GM18505 (cell line): ENCODE data around the gene DUS2.
"Not testable (repeated sequence)": the region's sequence is repeated elsewhere in the genome, so short reads cannot be mapped to it uniquely, and the experiment has no call there.

Source experiments
- ATAC-seq: cut with Tn5 transposase; IDR thresholded peaks from one replicate; pipeline ENCODE4 v1.9.1; 2021; ENCODE audit not compliant: unreplicated experiment
- POLR2A ChIP-seq: IDR thresholded peaks from 4 replicates; pipeline ENCODE4 v1.6.1; 2011; ENCODE audit warnings: borderline replicate concordance; ENCODE audit not compliant: insufficient read depth, insufficient read length; ENCODE audit errors: extremely low read depth

The DUS2 gene

DNA sequence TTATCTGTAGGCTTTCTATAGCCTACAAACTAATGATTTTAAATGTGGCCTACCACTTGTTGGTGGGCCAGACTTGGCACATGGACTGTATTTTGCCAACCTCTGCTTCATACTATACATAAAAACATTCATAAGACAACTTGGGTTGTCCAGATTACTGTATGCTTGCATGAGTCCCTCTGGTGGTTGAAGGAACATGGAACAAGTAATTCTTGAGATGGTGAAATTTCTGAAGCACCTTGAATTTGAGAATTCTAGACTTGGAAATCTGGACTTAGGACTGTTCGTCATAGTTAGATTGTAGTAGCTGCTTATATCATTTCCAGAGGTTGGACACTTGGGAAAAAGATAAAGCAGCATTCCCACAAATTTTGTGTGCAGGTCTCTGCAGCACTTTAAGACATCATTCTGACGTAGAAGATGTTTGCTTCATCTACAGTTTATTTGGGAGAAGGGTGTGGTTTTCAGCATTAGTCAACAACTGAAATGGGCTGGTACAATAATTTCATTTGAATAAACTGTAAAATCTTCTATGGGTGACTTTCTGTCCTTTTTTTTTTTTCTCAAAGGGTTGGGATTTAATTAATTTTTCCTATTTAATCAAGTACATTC is 93.3 kb downstream of the DUS2 start:
- ATAC-seq = no peak
- TF ChIP-seq POLR2A = no peak

DNA sequence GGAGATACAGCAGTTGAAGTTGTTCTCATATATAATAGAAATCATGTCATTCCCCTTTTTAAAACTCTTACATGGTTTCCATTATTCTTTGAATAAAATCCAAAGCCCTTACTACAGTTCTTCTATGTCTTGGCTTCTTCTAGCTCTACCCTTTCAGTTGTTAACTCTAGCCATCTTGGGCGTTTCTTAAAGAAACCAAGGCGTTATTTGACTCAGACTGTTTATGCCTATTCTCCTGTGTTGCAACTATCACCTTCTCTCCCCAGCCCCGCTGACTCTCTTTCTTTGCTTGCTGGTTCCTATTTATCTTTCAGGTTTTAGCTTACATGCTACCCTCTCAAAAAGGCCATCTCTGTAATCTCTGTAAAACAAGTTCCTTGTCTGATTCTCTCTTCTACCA is 94.8 kb downstream of the DUS2 start:
- no peak for TF ChIP-seq POLR2A
- ATAC-seq = no peak

DNA sequence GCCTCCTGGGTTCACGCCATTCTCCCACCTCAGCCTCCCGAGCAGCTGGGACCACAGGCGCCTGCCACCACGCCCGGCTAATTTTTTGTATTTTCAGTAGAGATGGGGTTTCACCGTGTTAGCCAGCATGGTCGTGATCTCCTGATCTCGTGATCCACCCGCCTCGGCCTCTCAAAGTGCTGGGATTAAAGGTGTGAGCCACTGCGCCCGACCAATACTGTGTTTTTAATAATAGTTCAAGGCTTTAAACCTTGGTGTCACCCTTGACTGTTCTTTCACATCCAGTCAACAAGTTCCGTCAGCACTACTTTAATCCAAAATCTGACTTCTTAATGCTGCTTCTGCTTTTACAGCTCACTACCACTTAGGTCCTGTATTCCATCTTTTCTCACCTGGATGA is 95.9 kb downstream of the DUS2 start:
- ATAC-seq = not testable (repeated sequence)

DNA sequence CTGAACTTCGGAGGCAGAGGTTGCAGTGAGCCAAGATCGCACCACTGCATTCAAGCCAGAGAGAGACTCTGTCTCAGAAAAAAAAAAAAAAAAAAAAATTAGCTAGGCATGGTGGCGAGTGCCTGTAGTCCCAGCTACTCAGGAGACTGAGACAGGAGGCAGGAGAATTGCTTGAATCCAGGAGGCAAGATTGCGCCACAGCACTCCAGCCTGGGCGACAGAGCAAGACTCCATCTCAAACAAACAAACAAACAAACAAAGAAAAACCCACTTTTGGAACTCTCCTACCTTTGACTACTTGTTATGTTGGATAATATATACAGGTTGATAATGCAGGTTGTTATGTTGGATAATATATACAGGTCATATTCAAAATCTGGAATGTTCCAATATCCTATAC is 97.4 kb downstream of the DUS2 start:
- not testable (repeated sequence) for ATAC-seq

GRCh38 chr16:68126395-68126794 is 103.3 kb downstream of the DUS2 start:
- no peak for ATAC-seq
- no peak for TF ChIP-seq POLR2A

DNA sequence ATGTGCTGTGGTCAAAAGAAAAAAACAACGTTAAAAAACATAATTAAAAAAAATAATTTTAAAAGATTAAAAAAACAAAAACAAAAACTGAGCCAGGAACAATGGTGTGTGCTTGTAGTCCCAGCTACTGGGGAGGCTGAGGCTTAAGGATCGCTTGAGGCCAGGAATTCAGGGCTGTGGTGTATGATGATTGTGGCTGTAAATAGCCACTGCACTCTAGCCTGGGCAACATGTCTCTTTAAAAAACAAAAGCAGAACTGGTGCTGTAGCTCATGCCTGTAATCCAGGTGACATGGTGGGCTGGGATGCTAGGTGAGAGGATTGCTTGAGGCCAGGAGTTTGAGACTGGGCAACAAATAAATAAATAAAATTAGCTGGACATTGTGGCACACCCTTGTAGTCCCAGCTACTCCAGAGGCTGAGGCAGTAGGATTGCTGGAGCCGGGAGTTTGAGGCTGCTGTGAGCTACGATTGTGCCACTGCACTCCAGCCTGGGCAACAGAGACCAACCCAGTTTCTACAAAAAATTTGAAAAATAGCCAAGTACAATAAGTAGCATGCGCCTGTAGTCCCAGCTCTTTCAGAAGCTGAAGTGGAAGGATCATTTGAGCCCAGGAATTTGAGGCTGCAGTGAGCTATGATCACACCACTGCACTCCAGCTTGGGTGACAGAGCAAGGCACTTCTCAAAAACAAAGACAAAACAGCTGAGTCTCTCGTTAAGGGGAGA is 105.7 kb downstream of the DUS2 start:
- ATAC-seq = no peak
- no peak for TF ChIP-seq POLR2A
